HEK293 (cell line): ENCODE measurements around the gene ACSS1.
A peak's percentile ranks its signal among the peaks of the same experiment; 100 is the strongest.

Experiments
- CTCF ChIA-PET: fragments of 350-600 bp; formaldehyde crosslinking; extraction: SDS; loops from one replicate; lab custom pipeline; 2021; ENCODE audit warnings: antibody characterized with exemption; lab: Yijun Ruan, JAX
- POLR2A ChIA-PET: fragments of 300-600 bp; formaldehyde crosslinking; extraction: SDS; loops from one replicate; lab custom pipeline; 2020; ENCODE audit warnings: antibody characterized with exemption, inconsistent platforms; lab: Yijun Ruan, JAX
- H3K27ac ChIP-seq: fragments of 200-500 bp; sonication (Bioruptor generic); 2 replicates; pipeline ENCODE4 v1.5.1; 2014; ENCODE audit warnings: low read depth, low read length, control low read depth, inconsistent platforms; ENCODE audit errors: extremely low read depth
- H3K36me3 ChIP-seq, 2 experiments: fragments of 200-500 bp in 1 of 2; sonication (Bioruptor generic) in 1 of 2; 1 replicate in 1 of 2; 2 replicates in 1 of 2; pipeline ENCODE4 v1.5.1; 2014 to 2017; ENCODE audit warnings: inconsistent platforms in 2 of 2, low read length in 2 of 2; ENCODE audit not compliant: control insufficient read depth in 2 of 2, insufficient read depth in 1 of 2
- H3K4me1 ChIP-seq: fragments of 200-500 bp; sonication (Bioruptor generic); 2 replicates; pipeline ENCODE4 v1.5.1; 2014; ENCODE audit warnings: mild to moderate bottlenecking, low read length, inconsistent platforms; ENCODE audit not compliant: control insufficient read depth, insufficient read depth
- H3K4me3 ChIP-seq: 2 replicates; pipeline ENCODE4 v1.5.1; 2011; ENCODE audit warnings: low read depth, mild to moderate bottlenecking, control low read depth, low read length, moderate library complexity
- H3K9me3 ChIP-seq: fragments of 200-500 bp; sonication (Bioruptor generic); 2 replicates; pipeline ENCODE4 v1.5.1; 2014; ENCODE audit warnings: low read depth, low read length, inconsistent platforms; ENCODE audit not compliant: control insufficient read depth, insufficient read depth
- FEZF1 ChIP-seq: fragments of 450-650 bp; formaldehyde crosslinking; IDR thresholded peaks from 2 replicates; pipeline ENCODE4 v1.5.1; 2016; ENCODE audit warnings: missing biosample characterization, missing genetic modification characterization
- KLF9 ChIP-seq: fragments of 450-650 bp; formaldehyde crosslinking; IDR thresholded peaks from 2 replicates; pipeline ENCODE4 v1.5.1; 2016; ENCODE audit warnings: missing biosample characterization, missing genetic modification characterization, low read depth
- ZFHX2 ChIP-seq: fragments of 450-650 bp; formaldehyde crosslinking; conservative IDR thresholded peaks from 2 replicates; pipeline ENCODE4 v1.5.1; 2016; ENCODE audit warnings: missing biosample characterization, missing genetic modification characterization
- ZIC2 ChIP-seq: fragments of 450-650 bp; formaldehyde crosslinking; IDR thresholded peaks from 2 replicates; pipeline ENCODE4 v1.5.1; 2016; ENCODE audit warnings: missing biosample characterization, missing genetic modification characterization
- ZNF140 ChIP-seq: fragments of 450-650 bp; formaldehyde crosslinking; IDR thresholded peaks from 2 replicates; pipeline ENCODE4 v1.5.1; 2016; ENCODE audit warnings: missing biosample characterization, missing genetic modification characterization
- ZNF223 ChIP-seq: fragments of 450-650 bp; formaldehyde crosslinking; IDR thresholded peaks from 2 replicates; pipeline ENCODE4 v1.5.1; 2016; ENCODE audit warnings: missing biosample characterization, missing genetic modification characterization
- ZNF24 ChIP-seq: fragments of 450-650 bp; formaldehyde crosslinking; IDR thresholded peaks from 2 replicates; pipeline ENCODE4 v1.5.1; 2016; ENCODE audit warnings: missing biosample characterization, missing genetic modification characterization
- ZNF311 ChIP-seq: fragments of 450-650 bp; formaldehyde crosslinking; IDR thresholded peaks from 2 replicates; pipeline ENCODE4 v1.5.1; 2017; ENCODE audit warnings: missing biosample characterization, missing genetic modification characterization, borderline replicate concordance
- ZNF335 ChIP-seq: fragments of 450-650 bp; formaldehyde crosslinking; conservative IDR thresholded peaks from 2 replicates; pipeline ENCODE4 v1.5.1; 2016; ENCODE audit warnings: missing biosample characterization, missing genetic modification characterization
- ZNF341 ChIP-seq: fragments of 450-650 bp; formaldehyde crosslinking; IDR thresholded peaks from 2 replicates; pipeline ENCODE4; 2016; ENCODE audit warnings: low read depth, missing biosample characterization, missing genetic modification characterization
- ZNF629 ChIP-seq: fragments of 450-650 bp; formaldehyde crosslinking; IDR thresholded peaks from 2 replicates; pipeline ENCODE4 v1.5.1; 2017; ENCODE audit warnings: missing biosample characterization, missing genetic modification characterization
- TF ChIP-seq, protein P1 (sequence below): fragments of 450-650 bp; formaldehyde crosslinking; conservative IDR thresholded peaks from 2 replicates; pipeline ENCODE4 v1.5.1; 2016; ENCODE audit warnings: low read depth, missing biosample characterization, missing genetic modification characterization
- TF ChIP-seq, protein P2 (sequence below): fragments of 450-650 bp; formaldehyde crosslinking; conservative IDR thresholded peaks from 2 replicates; pipeline ENCODE4 v1.5.1; 2016; ENCODE audit warnings: low read depth, missing biosample characterization, missing genetic modification characterization
- TF ChIP-seq, protein P3 (sequence below): fragments of 450-650 bp; formaldehyde crosslinking; IDR thresholded peaks from 2 replicates; pipeline ENCODE4 v1.5.1; 2017; ENCODE audit warnings: missing biosample characterization, mild to moderate bottlenecking, missing genetic modification characterization, moderate library complexity
- TF ChIP-seq, protein P4 (sequence below): fragments of 450-650 bp; formaldehyde crosslinking; IDR thresholded peaks from 2 replicates; pipeline ENCODE4 v1.5.1; 2016; ENCODE audit warnings: missing biosample characterization, missing genetic modification characterization
- TF ChIP-seq, protein P5 (sequence below): fragments of 450-650 bp; formaldehyde crosslinking; IDR thresholded peaks from 2 replicates; pipeline ENCODE4 v1.5.1; 2016; ENCODE audit warnings: missing biosample characterization, missing genetic modification characterization
- TF ChIP-seq, protein P6 (sequence below): fragments of 450-650 bp; formaldehyde crosslinking; optimal IDR thresholded peaks from 2 replicates; pipeline ENCODE3; 2016; ENCODE audit warnings: missing biosample characterization, mild to moderate bottlenecking, missing genetic modification characterization
- TF ChIP-seq, protein P7 (sequence below): fragments of 450-650 bp; formaldehyde crosslinking; IDR thresholded peaks from 2 replicates; pipeline ENCODE4 v1.5.1; 2016; ENCODE audit warnings: missing biosample characterization, missing genetic modification characterization

ACSS1 gene

DNA sequence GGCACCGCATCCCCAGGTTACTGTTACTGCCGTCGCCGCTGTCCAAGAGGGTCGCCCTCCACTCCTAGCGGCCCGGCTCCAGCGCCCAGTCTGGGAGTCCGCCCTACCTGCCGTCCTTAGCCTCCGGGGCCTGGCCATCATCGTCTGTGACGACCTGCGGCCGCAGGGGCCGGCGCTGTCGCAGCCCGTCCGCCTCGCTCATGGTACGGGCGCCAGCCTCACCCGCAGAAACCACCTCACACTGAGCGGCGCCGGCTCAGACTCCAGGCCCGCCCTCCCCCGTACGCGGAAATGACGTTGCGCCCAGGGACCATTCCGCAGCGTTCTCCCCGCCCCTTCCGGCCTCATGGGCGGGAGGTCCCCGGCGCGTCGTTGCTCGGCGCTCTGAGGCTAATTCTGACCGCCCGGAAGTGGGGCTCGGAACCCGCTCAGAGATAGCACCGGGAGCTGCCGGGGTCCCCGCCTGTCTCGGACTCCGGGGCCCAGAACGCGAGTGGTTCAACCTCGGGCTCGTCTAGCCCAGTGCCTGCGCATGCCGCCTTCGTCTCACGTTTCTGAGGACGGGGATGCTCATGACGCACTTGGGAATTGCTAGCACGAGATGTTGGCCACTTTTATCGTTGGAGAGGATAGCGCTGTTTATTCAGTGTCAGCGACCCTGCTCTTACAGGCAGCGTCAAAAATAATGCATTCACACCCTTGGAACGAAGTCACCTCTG, 65.3 kb downstream of the ACSS1 start, which contains the start of gene APMAP:
Gene APMAP (minus strand): TSS at position 265 of the 719 bp plus-strand sequence. CDS start 63 bp downstream, at position 202.
- POLR2A ChIA-PET = interaction anchor here (0.7 to 1.1 kb wide), 2 partner anchors 414 to 641 kb away, joined by 3 to 4 read pairs; partner anchors contain the start of gene GINS1
- peak within 1 kb of the TSS; percentile 62; the same call in 1 of the 2 replicates for H3K27ac ChIP-seq
- peaks cover 0 to 9% of the 10 kb centered on the region in 2 experiments; a peak in 1 of 3 replicates for H3K36me3 ChIP-seq
- no peaks in the 10 kb centered on the region for H3K9me3 ChIP-seq
- CTCF ChIA-PET = interaction anchor here (0.7 to 4.3 kb wide), 5 partner anchors 71 to 1225 kb away, joined by 3 to 70 read pairs (median 4); no protein-coding TSS in a partner anchor
- H3K4me1 ChIP-seq = no peaks in the 10 kb centered on the region; the same call in none of the 2 replicates
- H3K4me3 ChIP-seq = peak within 1 kb of the TSS; percentile 92
- TF ChIP-seq, protein P1, sequence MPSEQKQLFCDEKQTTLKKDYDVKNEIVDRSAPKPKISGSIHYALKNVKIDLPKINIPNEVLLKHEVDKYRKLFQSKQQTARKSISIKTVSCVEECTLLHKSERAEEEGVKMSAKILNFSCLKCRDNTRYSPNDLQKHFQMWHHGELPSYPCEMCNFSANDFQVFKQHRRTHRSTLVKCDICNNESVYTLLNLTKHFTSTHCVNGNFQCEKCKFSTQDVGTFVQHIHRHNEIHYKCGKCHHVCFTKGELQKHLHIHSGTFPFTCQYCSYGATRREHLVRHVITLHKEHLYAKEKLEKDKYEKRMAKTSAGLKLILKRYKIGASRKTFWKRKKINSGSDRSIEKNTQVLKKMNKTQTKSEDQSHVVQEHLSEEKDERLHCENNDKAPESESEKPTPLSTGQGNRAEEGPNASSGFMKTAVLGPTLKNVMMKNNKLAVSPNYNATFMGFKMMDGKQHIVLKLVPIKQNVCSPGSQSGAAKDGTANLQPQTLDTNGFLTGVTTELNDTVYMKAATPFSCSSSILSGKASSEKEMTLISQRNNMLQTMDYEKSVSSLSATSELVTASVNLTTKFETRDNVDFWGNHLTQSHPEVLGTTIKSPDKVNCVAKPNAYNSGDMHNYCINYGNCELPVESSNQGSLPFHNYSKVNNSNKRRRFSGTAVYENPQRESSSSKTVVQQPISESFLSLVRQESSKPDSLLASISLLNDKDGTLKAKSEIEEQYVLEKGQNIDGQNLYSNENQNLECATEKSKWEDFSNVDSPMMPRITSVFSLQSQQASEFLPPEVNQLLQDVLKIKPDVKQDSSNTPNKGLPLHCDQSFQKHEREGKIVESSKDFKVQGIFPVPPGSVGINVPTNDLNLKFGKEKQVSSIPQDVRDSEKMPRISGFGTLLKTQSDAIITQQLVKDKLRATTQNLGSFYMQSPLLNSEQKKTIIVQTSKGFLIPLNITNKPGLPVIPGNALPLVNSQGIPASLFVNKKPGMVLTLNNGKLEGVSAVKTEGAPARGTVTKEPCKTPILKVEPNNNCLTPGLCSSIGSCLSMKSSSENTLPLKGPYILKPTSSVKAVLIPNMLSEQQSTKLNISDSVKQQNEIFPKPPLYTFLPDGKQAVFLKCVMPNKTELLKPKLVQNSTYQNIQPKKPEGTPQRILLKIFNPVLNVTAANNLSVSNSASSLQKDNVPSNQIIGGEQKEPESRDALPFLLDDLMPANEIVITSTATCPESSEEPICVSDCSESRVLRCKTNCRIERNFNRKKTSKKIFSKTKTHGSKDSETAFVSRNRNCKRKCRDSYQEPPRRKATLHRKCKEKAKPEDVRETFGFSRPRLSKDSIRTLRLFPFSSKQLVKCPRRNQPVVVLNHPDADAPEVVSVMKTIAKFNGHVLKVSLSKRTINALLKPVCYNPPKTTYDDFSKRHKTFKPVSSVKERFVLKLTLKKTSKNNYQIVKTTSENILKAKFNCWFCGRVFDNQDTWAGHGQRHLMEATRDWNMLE (tag by site-specific recombination) = peak; percentile 67
- TF ChIP-seq ZNF140 (tag by site-specific recombination) (no peak), ZNF335 (tag by site-specific recombination) (peak; percentile 99), ZNF311 (tag by site-specific recombination) (no peak), ZIC2 (tag by site-specific recombination) (peak; percentile 46), ZNF629 (tag by site-specific recombination) (peak; percentile 83), ZFHX2 (peak; percentile 49), ZNF341 (tag by site-specific recombination) (peak; percentile 33; the same call in 1 of the 2 replicates), KLF9 (tag by site-specific recombination) (peak; percentile 74), ZNF24 (tag by site-specific recombination) (0 out of 2 replicates have a peak, but pooled peaks have one; percentile 23), ZNF223 (tag by site-specific recombination) (peak; percentile 74; the same call in 1 of the 2 replicates), FEZF1 (tag by site-specific recombination) (no peak)
- TF ChIP-seq, protein P2, sequence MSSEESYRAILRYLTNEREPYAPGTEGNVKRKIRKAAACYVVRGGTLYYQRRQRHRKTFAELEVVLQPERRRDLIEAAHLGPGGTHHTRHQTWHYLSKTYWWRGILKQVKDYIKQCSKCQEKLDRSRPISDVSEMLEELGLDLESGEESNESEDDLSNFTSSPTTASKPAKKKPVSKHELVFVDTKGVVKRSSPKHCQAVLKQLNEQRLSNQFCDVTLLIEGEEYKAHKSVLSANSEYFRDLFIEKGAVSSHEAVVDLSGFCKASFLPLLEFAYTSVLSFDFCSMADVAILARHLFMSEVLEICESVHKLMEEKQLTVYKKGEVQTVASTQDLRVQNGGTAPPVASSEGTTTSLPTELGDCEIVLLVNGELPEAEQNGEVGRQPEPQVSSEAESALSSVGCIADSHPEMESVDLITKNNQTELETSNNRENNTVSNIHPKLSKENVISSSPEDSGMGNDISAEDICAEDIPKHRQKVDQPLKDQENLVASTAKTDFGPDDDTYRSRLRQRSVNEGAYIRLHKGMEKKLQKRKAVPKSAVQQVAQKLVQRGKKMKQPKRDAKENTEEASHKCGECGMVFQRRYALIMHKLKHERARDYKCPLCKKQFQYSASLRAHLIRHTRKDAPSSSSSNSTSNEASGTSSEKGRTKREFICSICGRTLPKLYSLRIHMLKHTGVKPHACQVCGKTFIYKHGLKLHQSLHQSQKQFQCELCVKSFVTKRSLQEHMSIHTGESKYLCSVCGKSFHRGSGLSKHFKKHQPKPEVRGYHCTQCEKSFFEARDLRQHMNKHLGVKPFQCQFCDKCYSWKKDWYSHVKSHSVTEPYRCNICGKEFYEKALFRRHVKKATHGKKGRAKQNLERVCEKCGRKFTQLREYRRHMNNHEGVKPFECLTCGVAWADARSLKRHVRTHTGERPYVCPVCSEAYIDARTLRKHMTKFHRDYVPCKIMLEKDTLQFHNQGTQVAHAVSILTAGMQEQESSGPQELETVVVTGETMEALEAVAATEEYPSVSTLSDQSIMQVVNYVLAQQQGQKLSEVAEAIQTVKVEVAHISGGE (tag by site-specific recombination) = peak; percentile 97
- TF ChIP-seq, protein P3, sequence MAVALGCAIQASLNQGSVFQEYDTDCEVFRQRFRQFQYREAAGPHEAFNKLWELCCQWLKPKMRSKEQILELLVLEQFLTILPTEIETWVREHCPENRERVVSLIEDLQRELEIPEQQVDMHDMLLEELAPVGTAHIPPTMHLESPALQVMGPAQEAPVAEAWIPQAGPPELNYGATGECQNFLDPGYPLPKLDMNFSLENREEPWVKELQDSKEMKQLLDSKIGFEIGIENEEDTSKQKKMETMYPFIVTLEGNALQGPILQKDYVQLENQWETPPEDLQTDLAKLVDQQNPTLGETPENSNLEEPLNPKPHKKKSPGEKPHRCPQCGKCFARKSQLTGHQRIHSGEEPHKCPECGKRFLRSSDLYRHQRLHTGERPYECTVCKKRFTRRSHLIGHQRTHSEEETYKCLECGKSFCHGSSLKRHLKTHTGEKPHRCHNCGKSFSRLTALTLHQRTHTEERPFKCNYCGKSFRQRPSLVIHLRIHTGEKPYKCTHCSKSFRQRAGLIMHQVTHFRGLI = peak; percentile 73
- TF ChIP-seq, protein P4, sequence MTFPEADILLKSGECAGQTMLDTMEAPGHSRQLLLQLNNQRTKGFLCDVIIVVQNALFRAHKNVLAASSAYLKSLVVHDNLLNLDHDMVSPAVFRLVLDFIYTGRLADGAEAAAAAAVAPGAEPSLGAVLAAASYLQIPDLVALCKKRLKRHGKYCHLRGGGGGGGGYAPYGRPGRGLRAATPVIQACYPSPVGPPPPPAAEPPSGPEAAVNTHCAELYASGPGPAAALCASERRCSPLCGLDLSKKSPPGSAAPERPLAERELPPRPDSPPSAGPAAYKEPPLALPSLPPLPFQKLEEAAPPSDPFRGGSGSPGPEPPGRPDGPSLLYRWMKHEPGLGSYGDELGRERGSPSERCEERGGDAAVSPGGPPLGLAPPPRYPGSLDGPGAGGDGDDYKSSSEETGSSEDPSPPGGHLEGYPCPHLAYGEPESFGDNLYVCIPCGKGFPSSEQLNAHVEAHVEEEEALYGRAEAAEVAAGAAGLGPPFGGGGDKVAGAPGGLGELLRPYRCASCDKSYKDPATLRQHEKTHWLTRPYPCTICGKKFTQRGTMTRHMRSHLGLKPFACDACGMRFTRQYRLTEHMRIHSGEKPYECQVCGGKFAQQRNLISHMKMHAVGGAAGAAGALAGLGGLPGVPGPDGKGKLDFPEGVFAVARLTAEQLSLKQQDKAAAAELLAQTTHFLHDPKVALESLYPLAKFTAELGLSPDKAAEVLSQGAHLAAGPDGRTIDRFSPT (tag by site-specific recombination) = peak; percentile 91
- TF ChIP-seq, protein P5, sequence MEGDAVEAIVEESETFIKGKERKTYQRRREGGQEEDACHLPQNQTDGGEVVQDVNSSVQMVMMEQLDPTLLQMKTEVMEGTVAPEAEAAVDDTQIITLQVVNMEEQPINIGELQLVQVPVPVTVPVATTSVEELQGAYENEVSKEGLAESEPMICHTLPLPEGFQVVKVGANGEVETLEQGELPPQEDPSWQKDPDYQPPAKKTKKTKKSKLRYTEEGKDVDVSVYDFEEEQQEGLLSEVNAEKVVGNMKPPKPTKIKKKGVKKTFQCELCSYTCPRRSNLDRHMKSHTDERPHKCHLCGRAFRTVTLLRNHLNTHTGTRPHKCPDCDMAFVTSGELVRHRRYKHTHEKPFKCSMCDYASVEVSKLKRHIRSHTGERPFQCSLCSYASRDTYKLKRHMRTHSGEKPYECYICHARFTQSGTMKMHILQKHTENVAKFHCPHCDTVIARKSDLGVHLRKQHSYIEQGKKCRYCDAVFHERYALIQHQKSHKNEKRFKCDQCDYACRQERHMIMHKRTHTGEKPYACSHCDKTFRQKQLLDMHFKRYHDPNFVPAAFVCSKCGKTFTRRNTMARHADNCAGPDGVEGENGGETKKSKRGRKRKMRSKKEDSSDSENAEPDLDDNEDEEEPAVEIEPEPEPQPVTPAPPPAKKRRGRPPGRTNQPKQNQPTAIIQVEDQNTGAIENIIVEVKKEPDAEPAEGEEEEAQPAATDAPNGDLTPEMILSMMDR (tag by site-specific recombination) = peak; percentile 46; the same call in 1 of the 2 replicates
- TF ChIP-seq, protein P6, sequence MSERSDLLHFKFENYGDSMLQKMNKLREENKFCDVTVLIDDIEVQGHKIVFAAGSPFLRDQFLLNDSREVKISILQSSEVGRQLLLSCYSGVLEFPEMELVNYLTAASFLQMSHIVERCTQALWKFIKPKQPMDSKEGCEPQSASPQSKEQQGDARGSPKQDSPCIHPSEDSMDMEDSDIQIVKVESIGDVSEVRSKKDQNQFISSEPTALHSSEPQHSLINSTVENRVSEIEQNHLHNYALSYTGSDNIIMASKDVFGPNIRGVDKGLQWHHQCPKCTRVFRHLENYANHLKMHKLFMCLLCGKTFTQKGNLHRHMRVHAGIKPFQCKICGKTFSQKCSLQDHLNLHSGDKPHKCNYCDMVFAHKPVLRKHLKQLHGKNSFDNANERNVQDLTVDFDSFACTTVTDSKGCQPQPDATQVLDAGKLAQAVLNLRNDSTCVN = peak; percentile 88
- TF ChIP-seq, protein P7, sequence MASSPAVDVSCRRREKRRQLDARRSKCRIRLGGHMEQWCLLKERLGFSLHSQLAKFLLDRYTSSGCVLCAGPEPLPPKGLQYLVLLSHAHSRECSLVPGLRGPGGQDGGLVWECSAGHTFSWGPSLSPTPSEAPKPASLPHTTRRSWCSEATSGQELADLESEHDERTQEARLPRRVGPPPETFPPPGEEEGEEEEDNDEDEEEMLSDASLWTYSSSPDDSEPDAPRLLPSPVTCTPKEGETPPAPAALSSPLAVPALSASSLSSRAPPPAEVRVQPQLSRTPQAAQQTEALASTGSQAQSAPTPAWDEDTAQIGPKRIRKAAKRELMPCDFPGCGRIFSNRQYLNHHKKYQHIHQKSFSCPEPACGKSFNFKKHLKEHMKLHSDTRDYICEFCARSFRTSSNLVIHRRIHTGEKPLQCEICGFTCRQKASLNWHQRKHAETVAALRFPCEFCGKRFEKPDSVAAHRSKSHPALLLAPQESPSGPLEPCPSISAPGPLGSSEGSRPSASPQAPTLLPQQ (tag by site-specific recombination) = peak; percentile 36; the same call in 1 of the 2 replicates
